Right lung (tissue), 5 donors: ENCODE measurements around the gene CD59. TPM values are rescaled to one million over a fixed set of nuclear protein-coding genes. Genes with fewer than 3 reads are reported as not detected.

Source experiments
- polyA plus RNA-seq, 5 donors: library from polyadenylated mRNA; unstranded; fragments of 120-200 nt; gene quantifications; one replicate each; pipeline versions ENCODE4 v1.2.1 to v1.2.3, GENCODE V29; 2013; ENCODE audit warnings: inconsistent platforms in 1 of 5, low replicate concordance in 1 of 5; ENCODE audit not compliant: insufficient read length in 5 of 5, insufficient read depth in 1 of 5

The CD59 gene
- polyA plus RNA-seq, 5 donors: 180 to 265 (median 225) TPM

Other genes with a start within 250 kb of the CD59 start
- gene C11orf91, start 35.6 kb downstream of the CD59 start, polyA plus RNA-seq: not detected
- gene FBXO3, start 38.1 kb upstream of the CD59 start, polyA plus RNA-seq: 10 to 100 TPM; 38.1 to 57.3 (median 55.9) TPM
- 10 to 100 TPM; 34.0 to 50.1 (median 39.7) TPM for gene LMO2, start 155.7 kb upstream of the CD59 start, polyA plus RNA-seq